Endothelial cell of umbilical vein (primary cell): Measurements from ENCODE around the gene TMEM170A. TPM values are rescaled to one million over a fixed set of nuclear protein-coding genes. Genes with fewer than 3 reads are reported as not detected.
"Not testable (repeated sequence)": the region's sequence is repeated elsewhere in the genome, so short reads cannot be mapped to it uniquely, and the experiment has no call there.

ENCODE experiments used
- BruUV-seq: library from RNA; stranded (reverse); fragments of 400-500 nt; replicated peaks from 2 replicates; lab custom pipeline; 2021; lab: Mats Ljungman, UMichigan
- CTCF ChIA-PET: fragments of 300-600, 350-600 bp; sonication (Branson Sonifier 250); formaldehyde crosslinking; loops from one replicate; lab custom pipeline; 2021; ENCODE audit warnings: antibody characterized with exemption, inconsistent platforms; lab: Charles Lee
- POLR2A ChIA-PET: fragments of 300-600, 350-600 bp; sonication (Branson Sonifier 250); formaldehyde crosslinking; loops from one replicate; lab custom pipeline; 2021; ENCODE audit warnings: antibody characterized with exemption, inconsistent platforms; lab: Charles Lee
- DNase-seq: peaks from one replicate; pipeline ENCODE4 v3.0.0-alpha.2; 2011; ENCODE audit warnings: low read depth, low spot score
- FAIRE-seq: peaks from 2 replicates; lab custom pipeline; 2011; peaks lifted over from hg19 to GRCh38; lab: Jason Lieb, UNC
- H2AFZ ChIP-seq: 2 replicates; pipeline ENCODE4 v1.6.0; 2012; ENCODE audit warnings: low read depth, low read length, control low read depth, inconsistent platforms
- H3K27ac ChIP-seq: 2 replicates; pipeline ENCODE4 v1.5.1; 2011; ENCODE audit warnings: low read depth, mild to moderate bottlenecking, control low read depth, low read length, moderate library complexity; ENCODE audit not compliant: insufficient read depth
- H3K27me3 ChIP-seq, 2 experiments: 2 replicates each; pipeline versions ENCODE4 v1.6.0 to v1.6.1; 2011; ENCODE audit warnings: low read length in 2 of 2, mixed read lengths in 1 of 2; ENCODE audit not compliant: control insufficient read depth in 2 of 2, insufficient read depth in 2 of 2
- H3K36me3 ChIP-seq, 2 experiments: 2 replicates in 1 of 2; 3 replicates in 1 of 2; pipeline ENCODE4 v1.5.1; 2011; ENCODE audit warnings: low read length in 2 of 2, mild to moderate bottlenecking in 1 of 2, moderate library complexity in 1 of 2; ENCODE audit not compliant: control insufficient read depth in 2 of 2, insufficient read depth in 2 of 2; ENCODE audit errors: extremely low read depth in 1 of 2
- H3K4me1 ChIP-seq: 3 replicates; pipeline ENCODE4 v1.5.1; 2011; ENCODE audit warnings: mild to moderate bottlenecking, low read length; ENCODE audit not compliant: control insufficient read depth, insufficient read depth; ENCODE audit errors: extremely low read depth
- H3K4me2 ChIP-seq: 2 replicates; pipeline ENCODE4 v1.6.1; 2011; ENCODE audit warnings: low read length, control low read depth, mixed read lengths; ENCODE audit not compliant: insufficient read depth
- H3K4me3 ChIP-seq, 3 experiments: fragments of 200-600 bp in 1 of 3; sonication (generic), shearing (Covaris generic) in 1 of 3; replicated peaks in 1 of 3; 2 replicates each; pipeline ENCODE4 v1.5.1; 2011 to 2016; ENCODE audit warnings: control low read depth in 3 of 3, low read length in 3 of 3, mild to moderate bottlenecking in 2 of 3, inconsistent platforms in 1 of 3, low read depth in 1 of 3, moderate library complexity in 1 of 3; ENCODE audit not compliant: insufficient read depth in 1 of 3
- H3K79me2 ChIP-seq: 2 replicates; pipeline ENCODE4 v1.6.0; 2012; ENCODE audit warnings: low read length, inconsistent platforms; ENCODE audit not compliant: control insufficient read depth, insufficient read depth
- H3K9ac ChIP-seq: replicated peaks from 2 replicates; pipeline ENCODE3; 2011; ENCODE audit warnings: low read length, control low read depth; ENCODE audit not compliant: insufficient read depth; ENCODE audit errors: extremely low read depth
- H3K9me1 ChIP-seq: replicated peaks from 3 replicates; pipeline ENCODE4 v1.6.0; 2011; ENCODE audit warnings: mild to moderate bottlenecking, low read length; ENCODE audit not compliant: control insufficient read depth, insufficient read depth; ENCODE audit errors: extremely low read depth
- H3K9me3 ChIP-seq: replicated peaks from 2 replicates; pipeline ENCODE4 v1.5.1; 2012; ENCODE audit warnings: low read length, inconsistent platforms; ENCODE audit not compliant: control insufficient read depth, insufficient read depth
- H4K20me1 ChIP-seq: replicated peaks from 2 replicates; pipeline ENCODE3; 2011; ENCODE audit warnings: mild to moderate bottlenecking, low read length; ENCODE audit not compliant: control insufficient read depth, insufficient read depth; ENCODE audit errors: extremely low read depth
- EZH2 ChIP-seq: IDR thresholded peaks from 2 replicates; pipeline ENCODE4 v1.6.1; 2012; ENCODE audit warnings: borderline replicate concordance, low read depth, mild to moderate bottlenecking, moderate library complexity, low read length, inconsistent platforms; ENCODE audit not compliant: severe bottlenecking
- FOS ChIP-seq: IDR thresholded peaks from 2 replicates; pipeline ENCODE4 v1.6.1; 2011; ENCODE audit warnings: mild to moderate bottlenecking, low read length, moderate library complexity, borderline replicate concordance; ENCODE audit not compliant: insufficient read depth
- GATA2 ChIP-seq: IDR thresholded peaks from 2 replicates; pipeline ENCODE4 v1.7.0; 2011; ENCODE audit warnings: low read depth, mild to moderate bottlenecking, moderate library complexity, mixed read lengths, low read length; ENCODE audit not compliant: insufficient read length, insufficient read depth
- JUN ChIP-seq: IDR thresholded peaks from 2 replicates; pipeline ENCODE4 v1.6.1; 2011; ENCODE audit warnings: borderline replicate concordance, low read depth; ENCODE audit not compliant: insufficient read length, insufficient read depth
- MYC ChIP-seq: IDR thresholded peaks from one replicate; pipeline ENCODE4 v1.6.1; 2011; ENCODE audit warnings: mild to moderate bottlenecking, low read depth, low read length
- POLR2A ChIP-seq: IDR thresholded peaks from 2 replicates; pipeline ENCODE4 v1.6.1; 2012; ENCODE audit warnings: low read depth, mild to moderate bottlenecking, control low read depth, low read length
- POLR2AphosphoS5 ChIP-seq: IDR thresholded peaks from 2 replicates; pipeline ENCODE4 v1.6.1; 2012; ENCODE audit warnings: low read depth, mild to moderate bottlenecking, control low read depth, low read length, moderate library complexity; ENCODE audit not compliant: insufficient read depth
- dilution Hi-C: fragments of 300-500 bp; cut with MboI; formaldehyde crosslinking; loops from one replicate; pipeline ENCODE4 v1.15.0; 2019; ENCODE audit warnings: low sequenced_read_pairs; ENCODE audit not compliant: extremely low pct_ligation_motif_present
- intact Hi-C: fragments of 100-400 bp; cut with micrococcal nuclease; formaldehyde crosslinking; loops from one replicate; pipeline ENCODE4 v1.10.0; 2022
- polyA plus RNA-seq, 4 experiments: library from polyadenylated mRNA; depleted of rRNA in 3 of 4; stranded (reverse) in 3 of 4; unstranded in 1 of 4; fragments of >200 nt; gene quantifications; 2 replicates each; pipeline versions ENCODE4 v1.2.1 to v1.2.3, GENCODE V29; 2011 to 2012; ENCODE audit warnings: missing spikeins in 1 of 4
- total RNA-seq: library from RNA; stranded (reverse); gene quantifications from 2 replicates; pipeline ENCODE4 v1.2.3, GENCODE V29; 2021
- TF ChIP-seq, protein P1 (sequence below), 2 donors: IDR thresholded peaks; 1 replicate in 1 of 2; 2 replicates in 1 of 2; pipeline ENCODE4 v1.5.1; 2011; ENCODE audit warnings: low read length in 2 of 2, mild to moderate bottlenecking in 2 of 2, moderate library complexity in 2 of 2, control low read depth in 1 of 2, inconsistent platforms in 1 of 2, low read depth in 1 of 2; ENCODE audit not compliant: insufficient read depth in 1 of 2; ENCODE audit errors: extremely low read depth in 1 of 2
- TF ChIP-seq, protein P2 (sequence below): IDR thresholded peaks from 2 replicates; pipeline ENCODE4 v1.6.1; 2011; ENCODE audit not compliant: insufficient read depth, insufficient read length

TMEM170A gene
- total and polyA plus RNA-seq, 2 donors (not counting 3 experiments of a cell fraction or from before 2014, with no cell fraction given) = 12.9 to 22.2 TPM

DNA sequence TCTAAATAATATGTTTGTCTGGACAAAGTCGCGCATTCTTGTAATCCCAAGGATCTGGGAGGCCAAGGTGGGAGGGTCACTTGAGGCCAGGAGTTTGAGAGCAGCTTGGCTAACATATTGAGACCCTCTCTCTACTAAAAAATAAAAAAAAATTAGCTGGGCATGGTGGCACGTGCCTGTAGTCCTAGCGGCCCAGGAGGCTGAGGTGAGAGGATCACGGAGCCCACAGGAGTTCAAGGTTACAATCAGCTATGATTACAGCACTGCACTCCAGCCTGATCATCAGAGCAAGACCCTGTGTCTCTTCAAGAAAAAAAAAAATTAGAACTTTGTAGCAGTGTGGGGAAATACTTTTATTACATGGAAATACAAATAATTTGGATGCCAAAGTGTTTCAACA, 36.9 kb upstream of the TMEM170A start:
- Histone ChIP-seq H3K27me3 (peaks cover 2 to 3% of the 10 kb centered on the region in 2 experiments), H3K9me1 (no peaks in the 10 kb centered on the region), H3K79me2 (no peaks in the 10 kb centered on the region), H2AFZ (no peak overlapping the region), H3K36me3 (no peaks in the 10 kb centered on the region), H3K4me1 (peaks cover 2% of the 10 kb centered on the region), H3K4me2 (no peak overlapping the region), H3K9ac (no peak overlapping the region), H3K4me3 (no peak overlapping the region), H3K27ac (no peak overlapping the region), H4K20me1 (no peaks in the 10 kb centered on the region), H3K9me3 (no peaks in the 10 kb centered on the region)
- dilution Hi-C loops (no loop called here), intact Hi-C loops (no loop called here)
- TF ChIP-seq JUN (no peak), POLR2A (no peak), MYC (no peak), POLR2AphosphoS5 (no peak), GATA2 (no peak), EZH2 (no peak), FOS (no peak)
- TF ChIP-seq, protein P1, sequence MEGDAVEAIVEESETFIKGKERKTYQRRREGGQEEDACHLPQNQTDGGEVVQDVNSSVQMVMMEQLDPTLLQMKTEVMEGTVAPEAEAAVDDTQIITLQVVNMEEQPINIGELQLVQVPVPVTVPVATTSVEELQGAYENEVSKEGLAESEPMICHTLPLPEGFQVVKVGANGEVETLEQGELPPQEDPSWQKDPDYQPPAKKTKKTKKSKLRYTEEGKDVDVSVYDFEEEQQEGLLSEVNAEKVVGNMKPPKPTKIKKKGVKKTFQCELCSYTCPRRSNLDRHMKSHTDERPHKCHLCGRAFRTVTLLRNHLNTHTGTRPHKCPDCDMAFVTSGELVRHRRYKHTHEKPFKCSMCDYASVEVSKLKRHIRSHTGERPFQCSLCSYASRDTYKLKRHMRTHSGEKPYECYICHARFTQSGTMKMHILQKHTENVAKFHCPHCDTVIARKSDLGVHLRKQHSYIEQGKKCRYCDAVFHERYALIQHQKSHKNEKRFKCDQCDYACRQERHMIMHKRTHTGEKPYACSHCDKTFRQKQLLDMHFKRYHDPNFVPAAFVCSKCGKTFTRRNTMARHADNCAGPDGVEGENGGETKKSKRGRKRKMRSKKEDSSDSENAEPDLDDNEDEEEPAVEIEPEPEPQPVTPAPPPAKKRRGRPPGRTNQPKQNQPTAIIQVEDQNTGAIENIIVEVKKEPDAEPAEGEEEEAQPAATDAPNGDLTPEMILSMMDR (IDR thresholded peaks at IDR 0.05; ENCODE audit: extremely low read depth in 1 of 2, insufficient read depth in 1 of 2, low read depth in 1 of 2, low read length in 2 of 2) = no peak
- TF ChIP-seq, protein P2, sequence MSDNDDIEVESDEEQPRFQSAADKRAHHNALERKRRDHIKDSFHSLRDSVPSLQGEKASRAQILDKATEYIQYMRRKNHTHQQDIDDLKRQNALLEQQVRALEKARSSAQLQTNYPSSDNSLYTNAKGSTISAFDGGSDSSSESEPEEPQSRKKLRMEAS = no peak
- CTCF ChIA-PET = no interaction called here
- no TSS peak for BruUV-seq
- DNase-seq (no peak), FAIRE-seq (no peak)
- POLR2A ChIA-PET = no interaction called here

DNA sequence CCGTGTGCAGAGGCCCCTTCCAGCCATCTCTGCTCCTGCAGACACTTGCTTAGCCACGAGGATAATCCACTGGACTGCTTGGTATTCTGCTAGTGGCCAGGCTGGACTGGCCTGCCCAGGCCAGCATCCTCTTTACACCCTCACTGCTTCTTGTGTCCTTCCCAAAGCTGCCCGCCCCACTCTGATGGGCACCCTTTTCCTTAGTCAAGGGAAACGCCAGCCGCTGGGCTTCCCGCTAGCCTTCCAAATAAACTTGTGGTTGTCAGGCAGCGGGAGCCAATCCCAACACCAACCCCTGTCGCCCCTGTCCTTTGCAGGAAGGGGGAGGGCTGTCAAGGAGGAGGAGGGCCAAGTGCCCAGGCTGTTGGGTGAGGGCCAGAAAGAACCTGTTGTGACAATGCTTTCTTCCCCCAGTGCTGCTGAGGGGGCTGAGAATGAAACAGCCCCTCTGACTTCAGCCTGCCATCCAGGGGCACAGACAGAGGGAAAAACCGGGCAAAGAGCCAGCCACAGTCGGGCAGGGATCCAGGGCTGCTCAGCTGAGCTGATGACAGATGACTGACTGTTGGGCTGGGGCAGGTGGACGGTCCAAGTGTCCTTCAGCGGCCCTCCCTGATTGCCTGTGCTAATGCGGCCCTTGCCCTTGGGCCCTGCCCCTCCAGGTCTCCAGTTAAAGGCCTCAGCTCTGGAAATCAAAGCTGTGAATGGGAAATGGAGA, 34.3 kb upstream of the TMEM170A start:
- H3K4me2 ChIP-seq, H3K9me1 ChIP-seq, H3K79me2 ChIP-seq, dilution Hi-C loops, H3K27me3 ChIP-seq, H3K36me3 ChIP-seq, H3K9ac ChIP-seq, H3K9me3 ChIP-seq, H3K4me1 ChIP-seq, H3K4me3 ChIP-seq, intact Hi-C loops, BruUV-seq, POLR2A ChIA-PET, H3K27ac ChIP-seq, H2AFZ ChIP-seq, H4K20me1 ChIP-seq: not testable (repeated sequence)
- FAIRE-seq (peak; percentile 68), DNase-seq (peak; percentile 51)
- CTCF ChIA-PET = interaction anchor here (0.8 to 1.6 kb wide), 2 partner anchors 10 to 13 kb away, joined by 3 read pairs; no protein-coding TSS in a partner anchor
